ENCODE measurements around the gene NKAIN2.
"Not testable (repeated sequence)": the region's sequence is repeated elsewhere in the genome, so short reads cannot be mapped to it uniquely, and the experiment has no call there.

NKAIN2 gene

GRCh38 chr6:124722141-124722878 lies 918.6 kb downstream of the NKAIN2 start:
- no peak for DNase-seq

GRCh38 chr6:124723671-124724070 lies 920.0 kb downstream of the NKAIN2 start:
- no peak for DNase-seq

GRCh38 chr6:124737804-124738203 lies 934.1 kb downstream of the NKAIN2 start:
- DNase-seq = not testable (repeated sequence)

- no peak for DNase-seq
Measured at GRCh38 chr6:124738482-124738881, 934.8 kb downstream of the NKAIN2 start.

GRCh38 chr6:124741341-124741740 lies 937.7 kb downstream of the NKAIN2 start:
- no peak for DNase-seq

- DNase-seq = no peak
Measured at GRCh38 chr6:124742971-124743370, 939.3 kb downstream of the NKAIN2 start.

- no peak for DNase-seq
Measured at GRCh38 chr6:124743420-124743819, 939.8 kb downstream of the NKAIN2 start.

GRCh38 chr6:124747349-124747748 lies 943.7 kb downstream of the NKAIN2 start:
- no peak for DNase-seq

GRCh38 chr6:124748778-124749177 lies 945.1 kb downstream of the NKAIN2 start:
- DNase-seq = no peak

- DNase-seq = no peak
Measured at GRCh38 chr6:124753001-124753400, 949.3 kb downstream of the NKAIN2 start.

- DNase-seq = no peak
Measured at GRCh38 chr6:124753562-124754105, 950.0 kb downstream of the NKAIN2 start.

GRCh38 chr6:124755321-124755720 lies 951.7 kb downstream of the NKAIN2 start:
- no peak for DNase-seq

GRCh38 chr6:124757560-124757959 lies 953.9 kb downstream of the NKAIN2 start:
- DNase-seq = no peak

GRCh38 chr6:124758663-124759062 lies 955.0 kb downstream of the NKAIN2 start:
- DNase-seq = no peak

GRCh38 chr6:124765280-124765679 lies 961.6 kb downstream of the NKAIN2 start:
- DNase-seq = no peak

- no peak for DNase-seq
Measured at GRCh38 chr6:124768224-124768623, 964.6 kb downstream of the NKAIN2 start.

- DNase-seq = no peak
Measured at GRCh38 chr6:124769811-124770544, 966.3 kb downstream of the NKAIN2 start.

GRCh38 chr6:124770784-124771183 lies 967.1 kb downstream of the NKAIN2 start:
- DNase-seq = no peak

- DNase-seq = no peak
Measured at GRCh38 chr6:124772733-124773319, 969.2 kb downstream of the NKAIN2 start.

GRCh38 chr6:124775121-124775520 lies 971.5 kb downstream of the NKAIN2 start:
- no peak for DNase-seq

- no peak for DNase-seq
Measured at GRCh38 chr6:124777863-124778262, 974.2 kb downstream of the NKAIN2 start.

GRCh38 chr6:124780623-124781022 lies 977.0 kb downstream of the NKAIN2 start:
- DNase-seq = no peak

- no peak for DNase-seq
Measured at GRCh38 chr6:124783344-124783743, 979.7 kb downstream of the NKAIN2 start.

GRCh38 chr6:124791156-124791555 lies 987.5 kb downstream of the NKAIN2 start:
- DNase-seq = no peak

All from activated gamma-delta T cell (primary cell).